ENCODE data around the gene KAZN.
A peak's percentile ranks its signal among the peaks of the same experiment; 100 is the strongest.

KAZN gene

DNA sequence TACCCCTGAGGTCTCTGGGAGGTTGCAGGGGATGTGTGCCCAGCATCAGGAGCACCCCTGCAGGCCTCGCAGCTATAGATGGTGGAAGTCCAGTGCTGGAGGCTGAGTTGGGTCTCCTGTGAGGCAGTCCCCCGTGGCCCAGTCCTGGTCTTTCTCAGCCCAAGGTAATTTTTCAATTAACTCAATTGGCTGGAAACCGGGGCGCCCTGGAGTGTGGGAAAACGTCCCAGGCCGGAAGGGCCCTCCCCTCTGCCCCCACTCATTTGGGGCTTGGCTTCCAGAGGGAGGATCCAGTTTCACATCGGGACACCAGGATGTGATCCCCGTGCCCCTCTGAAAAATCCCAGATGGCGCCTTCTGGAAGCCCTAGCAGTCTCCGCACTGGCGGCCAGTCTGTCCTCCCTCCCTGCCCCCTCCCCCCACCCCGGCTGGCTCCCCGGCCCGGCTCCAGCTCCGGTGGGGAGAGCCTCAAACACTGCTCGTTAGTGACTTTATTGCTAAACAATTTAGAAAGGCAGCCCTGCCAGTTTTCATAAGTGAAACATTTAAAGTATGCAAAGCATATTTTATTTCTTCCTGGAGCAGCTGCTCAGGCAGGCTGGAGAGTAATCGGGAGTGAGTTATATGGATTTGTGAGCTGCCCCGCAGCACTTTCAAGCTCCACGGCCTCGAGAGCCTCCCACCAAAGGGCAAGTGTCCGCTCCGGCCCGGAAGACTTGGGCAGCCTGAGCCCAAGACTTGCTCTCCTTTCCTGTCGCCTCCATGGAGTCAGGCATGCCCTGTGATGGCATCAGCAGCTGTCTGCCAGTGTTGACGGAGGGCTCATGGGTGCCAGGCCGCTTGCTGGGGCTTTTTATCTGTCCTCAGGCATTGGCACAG, 346.9 kb downstream of the KAZN start:
- DNase-seq (ENCODE audit: extremely low read depth, low read depth), result peak; percentile 76

GRCh38 chr1:14946011-14946359, 347.5 kb downstream of the KAZN start:
- no peak for DNase-seq (ENCODE audit: extremely low read depth, low read depth)
- TF ChIP-seq CTCF (IDR thresholded peaks at IDR 0.05; ENCODE audit: low read depth, low read length), result no peak

More for the DNA sequence above, 346.9 kb downstream of the KAZN start:
- no peak for TF ChIP-seq CTCF (IDR thresholded peaks at IDR 0.05; ENCODE audit: low read depth, low read length)

GRCh38 chr1:14946684-14947238, 348.3 kb downstream of the KAZN start:
- TF ChIP-seq CTCF (IDR thresholded peaks at IDR 0.05; ENCODE audit: low read depth, low read length), result no peak
- DNase-seq (ENCODE audit: extremely low read depth, low read depth), result no peak

- no peak for DNase-seq (ENCODE audit: extremely low read depth, low read depth)
- no peak for TF ChIP-seq CTCF (IDR thresholded peaks at IDR 0.05; ENCODE audit: low read depth, low read length)
These were observed 348.9 kb downstream of the KAZN start for GRCh38 chr1:14947421-14947820.

DNA sequence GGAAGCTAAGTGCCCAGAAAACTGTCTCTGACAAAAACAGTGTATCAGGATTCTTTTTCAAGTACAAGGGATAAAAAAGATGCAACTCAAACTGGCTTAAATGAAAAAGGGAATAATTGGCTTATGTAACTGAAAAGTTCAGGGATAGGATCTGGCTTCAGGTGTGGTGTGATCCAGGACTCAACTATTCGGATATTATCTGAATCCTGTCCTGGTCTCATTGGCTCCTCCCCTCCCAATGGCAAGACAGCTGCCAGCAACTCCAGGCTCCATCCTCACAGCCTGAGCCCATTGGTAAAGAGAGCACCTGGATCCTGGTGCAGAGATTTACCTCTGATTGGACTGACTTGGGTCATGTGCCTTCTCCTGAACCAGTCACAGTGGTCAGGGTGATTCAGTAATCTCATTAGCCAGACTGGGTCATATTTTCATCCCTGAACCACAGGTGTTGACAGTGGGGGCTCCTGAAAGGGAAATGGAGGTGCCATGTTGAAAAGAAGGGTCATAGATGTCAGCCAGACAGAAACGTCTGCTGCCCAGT, 349.7 kb downstream of the KAZN start:
- no peak for DNase-seq (ENCODE audit: extremely low read depth, low read depth)
- no peak for TF ChIP-seq CTCF (IDR thresholded peaks at IDR 0.05; ENCODE audit: low read depth, low read length)

DNA sequence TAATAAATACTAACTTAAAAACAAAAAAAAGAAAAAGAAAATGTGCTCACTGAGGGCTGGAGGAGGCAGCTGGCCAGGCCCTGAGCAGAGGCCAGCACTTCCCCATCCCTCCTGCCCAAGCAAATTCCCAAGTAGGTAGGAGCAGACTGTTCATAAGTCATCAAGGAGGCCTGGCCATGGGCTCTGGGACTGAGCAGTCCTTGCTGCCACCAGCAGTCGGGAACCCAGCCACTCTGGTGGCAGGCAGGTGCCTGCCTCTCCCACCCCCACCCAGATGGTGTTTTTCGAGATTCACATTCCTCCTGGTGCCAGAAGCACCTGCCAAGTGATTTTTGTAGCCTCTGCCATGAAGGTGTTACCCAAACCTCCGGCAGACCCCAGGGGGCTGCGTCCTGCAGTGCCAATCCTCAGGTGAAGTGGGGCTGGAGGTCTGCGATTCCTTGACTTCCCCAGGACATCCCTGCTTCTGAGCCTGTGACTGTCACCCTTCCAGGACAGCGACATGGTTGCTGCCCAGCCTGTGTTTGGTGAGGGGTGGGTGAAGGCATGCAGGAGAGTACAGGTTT, 350.9 kb downstream of the KAZN start:
- no peak for DNase-seq (ENCODE audit: extremely low read depth, low read depth)
- TF ChIP-seq CTCF (IDR thresholded peaks at IDR 0.05; ENCODE audit: low read depth, low read length), result no peak
